Right lobe of liver (tissue), 6 donors: ENCODE results near the gene OR5B12. TPM values are rescaled to one million over a fixed set of nuclear protein-coding genes. Genes with fewer than 3 reads are reported as not detected.
"Not testable (repeated sequence)": the region's sequence is repeated elsewhere in the genome, so short reads cannot be mapped to it uniquely, and the experiment has no call there.

Experiments used
- ATAC-seq, 4 donors: fragments of 200-7000 bp; cut with Tn5 transposase; one replicate each; pipeline ENCODE4 v1.9.1; 2020; ENCODE audit warnings: mild to moderate bottlenecking in 4 of 4, moderate library complexity in 4 of 4
- DNase-seq, 3 donors: peaks; one replicate each; pipeline ENCODE4 v3.0.0-alpha.2; 2020
- H3K27ac ChIP-seq, 3 donors: fragments of 200-600 bp; one replicate each; pipeline ENCODE4 v1.8.0; 2022
- H3K27me3 ChIP-seq, 2 donors: fragments of 200-600 bp; one replicate each; pipeline ENCODE4 v1.8.0; 2022
- H3K36me3 ChIP-seq, 4 donors: fragments of 200-600 bp; sonication (generic) in 1 of 4; one replicate each; pipeline versions ENCODE4 v1.5.1 to v1.8.0; 2017 to 2022; ENCODE audit warnings: control low read depth in 1 of 4
- H3K4me1 ChIP-seq, 4 donors: fragments of 200-600 bp; sonication (generic) in 1 of 4; one replicate each; pipeline versions ENCODE4 v1.5.1 to v1.8.0; 2017 to 2022; ENCODE audit warnings: control low read depth in 1 of 4
- H3K4me3 ChIP-seq, 3 donors: fragments of 200-600 bp; one replicate each; pipeline ENCODE4 v1.8.0; 2022
- H3K9me3 ChIP-seq, 4 donors: fragments of 200-600 bp; sonication (generic) in 1 of 4; one replicate each; pipeline versions ENCODE4 v1.5.1 to v1.8.0; 2017 to 2022; ENCODE audit warnings: control low read depth in 1 of 4
- POLR2A ChIP-seq: fragments of 450-650 bp; IDR thresholded peaks from one replicate; pipeline ENCODE4 v1.6.1; 2017; ENCODE audit warnings: antibody characterized with exemption, mild to moderate bottlenecking
- WGBS: methylation state at CpG from one replicate; pipeline ENCODE4 v1.1.6; 2018; ENCODE audit warnings: low coverage, low lambda C conversion rate; ENCODE audit not compliant: insufficient coverage; ENCODE audit errors: missing lambda C conversion rate; 5-methylcytosine and 5-hydroxymethylcytosine counted together
- intact Hi-C, 2 donors: fragments of 100-400 bp; cut with DNase I; formaldehyde crosslinking; loops; one replicate each; pipeline versions ENCODE4 v1.11.2 to v1.14.1; 2022
- total RNA-seq, 6 experiments: library from RNA; depleted of rRNA in 2 of 6; stranded (reverse); fragments of >200 nt in 2 of 6; fragmentation: NEBNext Ultra II Directional in 3 of 6; extraction: Animal tissue kit (Norgen Biotek cat#: 25700) in 3 of 6; gene quantifications; one replicate each; pipeline versions ENCODE4 v1.1.0 to v1.2.4, GENCODE V29; 2016 to 2023
- TF ChIP-seq, protein P1 (sequence below), 4 donors: fragments of 200-600 bp in 3 of 4; fragments of 450-650 bp in 1 of 4; IDR thresholded peaks; one replicate each; pipeline versions ENCODE4 v1.5.1 to v1.8.0; 2016 to 2022; ENCODE audit warnings: antibody characterized with exemption in 4 of 4, mild to moderate bottlenecking in 2 of 4
- donor health status: DM: no; HTN: yes; CAD: no.
- donor health status: DM: no; HTN: no; CAD: no.
- donor health status: DM: no; HTN: no; CAD: no.
- donor health status: DM: no; HTN: yes; CAD: no.
- donor health status: DM: no; HTN: yes; CAD: no.

The OR5B12 gene
- total RNA-seq, 6 experiments from 2014 or later, result not detected

DNA sequence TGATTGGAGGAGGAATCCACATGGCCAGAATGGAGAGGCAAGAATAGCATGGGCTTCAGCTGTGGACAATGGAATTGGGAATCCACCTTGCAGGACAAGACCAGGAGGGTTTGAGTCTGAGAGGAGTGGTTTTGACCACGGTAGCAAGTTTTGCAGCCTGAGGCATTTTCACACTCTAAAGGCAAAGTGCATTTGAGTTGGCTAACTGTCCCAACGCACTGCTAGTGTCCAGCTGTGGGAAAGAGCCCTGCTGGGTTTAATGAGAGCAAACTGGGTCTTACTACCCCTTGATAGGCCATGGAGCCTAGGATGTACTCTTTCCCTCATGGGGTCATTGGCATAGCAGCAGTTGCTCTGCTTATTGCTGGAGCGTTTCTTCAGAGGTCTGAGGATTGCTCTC lies 14.0 kb downstream of the OR5B12 start, which contains the start of gene OR5B2:
Gene OR5B2 (minus strand): TSS at position 101 of the 400 bp plus-strand sequence. CDS start 4,860 bp downstream, outside the sequence.
- H3K4me3 ChIP-seq, result no peak within 1 kb of the TSS
- DNase-seq (no peak), ATAC-seq (no peak)
- no peak within 1 kb of the TSS for H3K27ac ChIP-seq
- no peaks in the 10 kb centered on the region for H3K27me3 ChIP-seq
- intact Hi-C loops, result no loop called here
- 55% methylated on average over 3 of the region's 3 CpGs for WGBS
- H3K4me1 ChIP-seq, result no peaks in the 10 kb centered on the region
- H3K36me3 ChIP-seq, result no peaks in the 10 kb centered on the region
- TF ChIP-seq POLR2A, result no peak
- TF ChIP-seq, protein P1, sequence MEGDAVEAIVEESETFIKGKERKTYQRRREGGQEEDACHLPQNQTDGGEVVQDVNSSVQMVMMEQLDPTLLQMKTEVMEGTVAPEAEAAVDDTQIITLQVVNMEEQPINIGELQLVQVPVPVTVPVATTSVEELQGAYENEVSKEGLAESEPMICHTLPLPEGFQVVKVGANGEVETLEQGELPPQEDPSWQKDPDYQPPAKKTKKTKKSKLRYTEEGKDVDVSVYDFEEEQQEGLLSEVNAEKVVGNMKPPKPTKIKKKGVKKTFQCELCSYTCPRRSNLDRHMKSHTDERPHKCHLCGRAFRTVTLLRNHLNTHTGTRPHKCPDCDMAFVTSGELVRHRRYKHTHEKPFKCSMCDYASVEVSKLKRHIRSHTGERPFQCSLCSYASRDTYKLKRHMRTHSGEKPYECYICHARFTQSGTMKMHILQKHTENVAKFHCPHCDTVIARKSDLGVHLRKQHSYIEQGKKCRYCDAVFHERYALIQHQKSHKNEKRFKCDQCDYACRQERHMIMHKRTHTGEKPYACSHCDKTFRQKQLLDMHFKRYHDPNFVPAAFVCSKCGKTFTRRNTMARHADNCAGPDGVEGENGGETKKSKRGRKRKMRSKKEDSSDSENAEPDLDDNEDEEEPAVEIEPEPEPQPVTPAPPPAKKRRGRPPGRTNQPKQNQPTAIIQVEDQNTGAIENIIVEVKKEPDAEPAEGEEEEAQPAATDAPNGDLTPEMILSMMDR (IDR thresholded peaks at IDR 0.05), result no peak
- no peaks in the 10 kb centered on the region for H3K9me3 ChIP-seq

DNA sequence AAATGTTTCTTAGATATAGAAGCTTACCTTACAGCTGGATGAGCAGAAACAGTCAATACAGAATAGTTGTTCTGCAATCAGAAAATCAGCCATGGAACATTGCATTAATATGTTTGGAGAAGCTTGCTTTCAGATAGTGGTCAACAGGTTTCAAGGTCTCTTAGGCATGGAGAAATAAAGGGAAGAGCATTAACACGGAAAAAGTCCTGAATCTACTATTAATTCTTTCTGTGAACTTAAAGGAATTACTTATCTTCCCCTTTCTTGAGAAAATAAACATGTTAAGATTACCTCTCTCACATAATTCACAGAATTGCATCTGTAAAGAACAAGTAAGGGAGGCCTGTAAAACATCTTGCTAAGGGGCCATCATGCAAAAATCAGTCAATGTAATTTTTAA lies 35.3 kb downstream of the OR5B12 start, which contains the start of gene OR5B3:
Gene OR5B3 (minus strand): TSS at position 101 of the 400 bp plus-strand sequence. CDS start 3,465 bp downstream, outside the sequence.
- no peak within 1 kb of the TSS for H3K4me3 ChIP-seq
- H3K4me1 ChIP-seq, result no peaks in the 10 kb centered on the region
- TF ChIP-seq, protein P1 (IDR thresholded peaks at IDR 0.05), result no peak
- no peak for TF ChIP-seq POLR2A
- no peak for ATAC-seq
- intact Hi-C loops, result no loop called here
- no peaks in the 10 kb centered on the region for H3K27me3 ChIP-seq
- H3K27ac ChIP-seq, result no peak within 1 kb of the TSS
- no peak for DNase-seq
- WGBS, result 45% methylated on average over 1 of the region's 1 CpG
- peaks cover 0 to 3% (median 0%) of the 10 kb centered on the region in 4 donors for H3K9me3 ChIP-seq
- H3K36me3 ChIP-seq, result no peaks in the 10 kb centered on the region

DNA sequence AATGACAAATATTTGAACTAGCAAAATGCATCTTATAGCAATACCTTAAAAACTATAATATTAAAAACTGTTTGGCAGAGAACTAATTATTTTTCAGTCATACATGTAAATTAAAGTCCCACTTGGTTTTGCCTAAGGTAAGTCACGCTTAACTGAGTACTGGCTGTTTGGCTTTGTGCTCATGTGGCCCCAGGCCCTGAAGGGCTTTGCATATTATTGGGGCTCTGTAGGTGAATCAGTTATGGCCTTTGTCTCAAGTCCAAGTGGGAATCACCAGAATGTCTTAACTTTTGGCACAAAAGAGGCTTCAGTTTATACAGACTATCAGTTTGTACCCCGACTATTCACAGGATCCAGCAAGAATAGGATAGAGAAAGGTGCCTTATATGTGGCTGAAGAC lies 42.4 kb downstream of the OR5B12 start:
- ATAC-seq, DNase-seq, H3K36me3 ChIP-seq, H3K27me3 ChIP-seq, H3K27ac ChIP-seq, H3K4me1 ChIP-seq, intact Hi-C loops, H3K9me3 ChIP-seq, H3K4me3 ChIP-seq: not testable (repeated sequence)
- WGBS, result no CpG with 5 or more reads among the region's 2 CpGs

DNA sequence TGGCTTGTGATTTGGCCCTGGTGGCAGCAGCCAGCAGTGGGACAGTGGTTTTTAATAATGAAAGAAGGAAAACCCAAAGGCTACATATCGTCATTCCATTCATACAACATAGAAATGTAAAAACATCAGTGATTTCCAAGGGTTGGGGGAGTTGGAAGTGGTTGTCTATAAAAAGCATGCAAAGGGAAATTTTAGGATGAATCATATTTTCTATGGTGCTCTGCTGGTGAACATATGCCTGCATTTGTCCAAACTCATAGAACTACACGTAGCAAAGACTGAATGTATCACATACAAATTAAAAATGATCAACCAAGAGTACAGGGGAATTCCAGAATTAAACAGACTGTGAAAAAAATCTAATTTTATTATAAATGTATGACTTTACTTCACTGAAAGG lies 46.5 kb downstream of the OR5B12 start:
- Histone ChIP-seq H3K4me1 (no peaks in the 10 kb centered on the region), H3K27me3 (no peaks in the 10 kb centered on the region), H3K9me3 (no peaks in the 10 kb centered on the region), H3K27ac (no peak overlapping the region), H3K36me3 (no peaks in the 10 kb centered on the region), H3K4me3 (no peak overlapping the region)
- TF ChIP-seq POLR2A, result no peak
- TF ChIP-seq, protein P1 (IDR thresholded peaks at IDR 0.05), result no peak
- 39% methylated on average over 2 of the region's 2 CpGs for WGBS
- intact Hi-C loops, result no loop called here
- no peak for DNase-seq
- no peak for ATAC-seq

DNA sequence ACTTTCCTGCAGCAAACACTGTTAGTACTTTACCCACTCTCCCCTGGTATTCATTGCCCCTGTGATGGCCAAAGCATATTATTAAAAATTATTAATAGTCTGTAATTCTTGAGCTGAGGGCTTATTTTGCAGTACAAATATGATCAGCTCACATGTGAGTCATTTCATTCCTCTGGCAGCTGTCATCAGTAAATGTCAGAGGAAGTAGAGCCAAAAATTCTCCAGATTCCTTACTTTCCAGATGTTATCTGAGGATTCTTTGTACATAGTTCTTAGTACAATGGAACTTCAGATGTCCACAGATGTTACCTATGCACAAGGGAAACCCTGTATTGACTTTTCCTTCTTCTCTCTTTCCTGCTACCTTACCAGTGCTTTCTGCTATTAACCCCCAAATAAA lies 47.8 kb downstream of the OR5B12 start:
- ATAC-seq (no peak), DNase-seq (no peak)
- TF ChIP-seq POLR2A, result no peak
- TF ChIP-seq, protein P1 (IDR thresholded peaks at IDR 0.05), result no peak
- H3K4me1 ChIP-seq, result no peaks in the 10 kb centered on the region
- intact Hi-C loops, result no loop called here
- no peak overlapping the region for H3K27ac ChIP-seq
- no peaks in the 10 kb centered on the region for H3K27me3 ChIP-seq
- no peaks in the 10 kb centered on the region for H3K36me3 ChIP-seq
- no peaks in the 10 kb centered on the region for H3K9me3 ChIP-seq
- no peak overlapping the region for H3K4me3 ChIP-seq
